HG03565 (cell line): ENCODE measurements around the gene CARMIL1.
"Not testable (repeated sequence)": the region's sequence is repeated elsewhere in the genome, so short reads cannot be mapped to it uniquely, and the experiment has no call there.

ENCODE experiments used
- ATAC-seq: cut with Tn5 transposase; IDR thresholded peaks from one replicate; pipeline ENCODE4 v1.9.1; 2021; ENCODE audit warnings: mild to moderate bottlenecking, moderate library complexity; ENCODE audit not compliant: unreplicated experiment

Gene CARMIL1

DNA sequence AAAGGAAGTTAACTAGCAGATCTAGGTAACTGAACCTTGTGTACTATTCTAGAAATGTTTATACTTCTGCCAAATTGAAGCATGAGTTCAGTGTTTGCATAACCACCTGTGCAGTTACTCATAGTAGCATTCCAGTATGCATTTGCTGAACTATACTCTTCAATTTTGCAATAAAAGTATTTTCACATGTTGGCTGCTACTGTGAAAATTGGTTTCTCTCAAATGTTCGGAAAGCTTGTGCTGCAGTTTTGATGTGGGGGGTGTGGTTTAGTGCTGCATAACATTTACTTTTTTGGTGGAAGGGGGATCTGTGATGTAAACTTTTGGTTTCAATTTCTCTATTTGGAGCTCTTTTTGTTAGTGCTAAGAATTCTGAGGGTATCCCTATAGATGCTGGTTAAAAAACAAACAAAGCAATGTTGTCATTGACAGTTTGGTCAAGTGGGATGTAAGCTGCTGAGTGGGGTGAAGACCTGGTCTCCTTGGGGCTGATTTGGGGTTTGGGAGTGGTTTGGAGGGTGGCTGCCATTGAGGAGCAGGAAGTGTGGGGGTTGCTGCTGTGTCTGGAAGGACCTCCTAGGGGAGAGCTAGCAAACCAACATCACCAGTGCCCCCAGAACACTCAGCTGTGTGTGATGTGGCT is 87.8 kb downstream of the CARMIL1 start:
- no peak for ATAC-seq

DNA sequence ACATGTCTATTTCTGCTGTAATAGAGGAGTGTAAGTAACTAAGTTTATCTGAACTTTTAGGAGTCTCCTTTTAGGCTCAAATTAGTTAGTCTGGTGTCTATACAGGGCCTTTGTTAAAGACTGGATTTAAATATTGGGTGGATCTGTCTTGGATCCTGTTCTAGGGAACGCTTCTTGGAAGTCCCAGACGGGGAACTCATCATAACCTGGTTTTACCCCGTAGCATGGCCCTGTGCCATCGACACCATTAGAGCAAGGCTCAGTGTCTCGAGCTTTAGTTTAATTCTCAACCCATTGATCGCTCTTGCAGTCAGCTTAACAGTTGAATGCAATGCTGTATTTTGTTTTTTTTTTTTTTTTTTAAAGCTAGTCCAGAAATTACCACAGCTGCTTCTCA is 89.9 kb downstream of the CARMIL1 start:
- ATAC-seq: no peak

DNA sequence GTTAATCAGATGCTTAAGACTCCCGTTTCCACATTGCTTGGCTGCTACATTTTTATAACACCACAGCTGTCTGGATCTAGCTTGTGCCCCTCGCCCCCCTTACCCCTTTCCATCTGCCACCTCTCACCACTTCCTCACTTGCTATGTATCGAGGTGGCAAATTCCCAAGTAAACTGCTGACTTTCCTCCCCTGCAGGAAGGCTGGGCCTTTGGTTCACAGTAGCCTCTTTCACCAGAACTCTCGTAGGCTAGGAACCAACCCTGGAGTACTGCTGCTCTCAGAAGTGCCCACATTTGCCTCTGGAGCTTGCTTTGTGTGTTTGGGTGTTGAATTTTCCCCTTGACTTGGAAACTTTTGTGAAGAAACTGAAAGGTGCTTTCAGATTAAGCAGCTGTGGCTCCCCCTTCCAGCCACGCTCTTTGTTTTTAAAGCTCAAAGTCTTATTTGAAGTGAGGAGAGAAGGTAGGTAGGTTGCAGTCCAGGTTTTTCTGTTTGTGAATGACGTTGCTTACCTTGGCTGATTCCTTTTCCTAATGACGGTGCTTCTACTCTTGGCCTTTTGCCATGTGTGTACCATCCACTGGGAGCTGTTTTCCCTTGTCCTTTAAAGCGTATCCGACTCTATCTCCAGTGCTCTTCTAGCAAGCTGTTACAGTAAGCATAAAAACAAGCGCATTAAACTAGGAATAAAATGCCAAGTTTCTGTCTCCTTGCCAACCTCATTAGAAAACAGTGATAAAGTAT is 90.4 kb downstream of the CARMIL1 start:
- ATAC-seq: no peak

DNA sequence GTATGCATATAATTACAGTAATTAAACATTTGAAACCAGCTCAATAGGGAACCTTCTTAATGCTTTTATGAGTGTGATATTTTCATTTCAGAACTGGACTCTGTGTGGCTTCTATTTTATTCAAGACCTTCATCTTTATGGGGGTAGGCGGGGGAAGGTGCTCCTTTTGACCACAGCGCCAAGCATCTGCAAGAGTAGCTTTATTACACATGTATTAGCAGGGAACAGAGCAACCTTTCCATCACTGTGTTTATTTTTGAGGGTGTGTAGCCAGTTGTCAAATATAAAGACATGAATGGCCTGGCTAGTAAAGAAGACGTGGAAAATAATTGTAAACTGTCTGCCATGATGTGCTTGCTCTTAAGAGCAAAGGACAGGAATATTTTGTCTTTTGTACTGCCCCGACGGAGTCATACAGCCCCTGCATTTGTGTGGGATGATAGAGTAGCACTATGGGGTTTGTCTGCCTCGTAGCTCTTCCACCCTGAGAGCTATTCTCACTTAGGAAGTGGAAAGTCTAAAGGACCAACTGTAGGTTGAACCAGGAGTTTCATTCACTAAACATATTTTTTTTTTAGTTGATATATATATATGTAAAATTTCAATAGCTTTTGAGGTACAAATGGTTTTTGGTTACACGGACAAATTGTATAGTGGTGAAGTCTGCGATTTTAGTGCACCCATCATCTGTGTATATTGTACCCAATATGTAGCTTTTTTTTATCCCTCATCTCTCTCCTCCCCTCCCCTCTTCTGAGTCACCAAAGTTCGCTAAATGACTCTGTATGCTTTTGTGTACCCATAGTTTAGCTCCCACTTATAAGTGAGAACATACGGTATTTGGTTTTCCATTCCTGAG is 91.2 kb downstream of the CARMIL1 start:
- no peak for ATAC-seq

DNA sequence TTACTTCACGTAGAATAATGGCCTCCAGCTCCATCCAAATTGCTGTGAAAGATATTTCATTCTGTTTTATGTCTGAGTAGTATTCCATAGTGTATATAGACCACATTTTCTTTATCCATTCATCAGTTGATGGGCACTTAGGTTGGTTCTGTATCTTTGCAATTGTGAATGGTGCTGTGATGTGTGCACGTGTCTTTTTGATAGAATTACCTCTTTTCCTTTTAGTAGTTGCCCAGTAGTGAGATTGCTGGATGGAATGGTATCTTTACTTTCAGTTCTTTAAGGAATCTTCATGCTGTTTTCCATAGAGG is 91.8 kb downstream of the CARMIL1 start:
- ATAC-seq: no peak

DNA sequence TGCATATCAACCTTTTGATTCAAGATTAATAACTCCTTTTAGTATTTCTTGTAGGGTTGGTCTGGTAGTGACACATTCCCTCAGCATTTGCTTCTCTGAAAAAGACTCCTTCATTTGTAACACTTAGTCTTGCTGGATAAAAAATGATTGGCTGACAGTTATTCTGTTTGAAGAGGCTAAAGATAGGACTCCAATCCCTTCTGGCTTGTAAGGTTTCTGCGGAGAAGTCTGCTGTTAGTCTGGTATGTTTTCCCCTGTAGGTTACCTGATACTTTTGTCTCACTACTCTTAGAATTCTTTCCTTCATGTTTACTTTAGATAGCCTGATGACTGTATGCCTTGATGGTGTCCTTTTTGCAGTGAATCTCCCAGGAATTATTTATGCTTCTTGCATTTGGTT is 96.0 kb downstream of the CARMIL1 start:
- ATAC-seq: no peak

DNA sequence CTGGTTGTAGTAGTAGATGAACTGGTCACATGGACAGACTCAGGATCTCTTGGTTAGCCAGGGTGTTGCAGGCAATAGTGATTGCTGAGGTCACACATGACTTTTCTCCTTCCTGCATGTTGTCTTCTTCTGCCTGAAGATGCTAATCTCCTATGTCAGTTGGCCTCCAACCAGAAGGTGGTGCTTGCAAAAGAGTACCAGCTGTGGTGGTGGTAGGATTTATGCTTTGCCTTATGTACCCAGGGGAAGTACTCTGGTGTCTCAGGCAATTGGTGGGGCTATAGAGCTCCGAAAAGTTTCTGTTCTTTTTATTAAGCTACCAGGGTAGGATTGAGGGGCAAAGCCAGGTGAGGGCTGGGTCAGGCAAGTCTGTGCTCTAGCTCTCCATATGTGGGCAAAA is 98.5 kb downstream of the CARMIL1 start:
- no peak for ATAC-seq

DNA sequence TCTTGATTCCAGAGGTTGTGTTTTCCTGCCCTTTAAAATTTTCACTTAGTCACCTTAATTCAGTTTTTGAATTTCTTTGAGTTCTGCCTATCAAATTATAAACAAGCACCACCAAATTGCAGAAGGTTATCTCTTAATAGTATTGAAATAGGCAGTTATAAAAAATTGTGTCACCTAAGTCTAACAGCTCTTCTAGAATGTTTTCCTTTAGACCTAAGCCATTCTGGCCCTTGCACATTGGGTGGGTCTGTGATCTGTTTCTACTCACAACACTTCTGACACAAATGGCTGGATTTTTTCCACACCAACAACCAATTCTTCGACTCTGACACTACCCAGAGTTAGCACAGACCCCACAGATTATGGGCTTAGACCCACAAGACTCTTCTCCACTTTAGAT is 101.9 kb downstream of the CARMIL1 start:
- no peak for ATAC-seq

DNA sequence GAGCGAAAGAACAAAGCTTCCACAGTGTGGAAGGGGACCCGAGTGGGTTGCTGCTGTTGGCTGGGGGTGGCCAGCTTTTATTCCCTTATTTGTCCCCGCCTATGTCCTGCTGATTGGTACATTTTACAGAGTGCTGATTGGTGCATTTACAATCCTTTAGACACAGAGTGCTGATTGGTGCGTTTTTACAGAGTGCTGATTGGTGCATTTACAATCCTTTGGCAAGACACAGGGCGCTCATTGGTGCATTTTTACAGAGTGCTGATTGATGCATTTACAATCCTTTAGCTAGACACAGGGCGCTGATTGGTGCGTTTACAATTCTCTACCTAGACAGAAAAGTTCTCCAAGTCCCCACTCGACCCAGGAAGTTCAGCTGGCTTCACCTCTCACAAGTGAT is 103.3 kb downstream of the CARMIL1 start:
- ATAC-seq: not testable (repeated sequence)

DNA sequence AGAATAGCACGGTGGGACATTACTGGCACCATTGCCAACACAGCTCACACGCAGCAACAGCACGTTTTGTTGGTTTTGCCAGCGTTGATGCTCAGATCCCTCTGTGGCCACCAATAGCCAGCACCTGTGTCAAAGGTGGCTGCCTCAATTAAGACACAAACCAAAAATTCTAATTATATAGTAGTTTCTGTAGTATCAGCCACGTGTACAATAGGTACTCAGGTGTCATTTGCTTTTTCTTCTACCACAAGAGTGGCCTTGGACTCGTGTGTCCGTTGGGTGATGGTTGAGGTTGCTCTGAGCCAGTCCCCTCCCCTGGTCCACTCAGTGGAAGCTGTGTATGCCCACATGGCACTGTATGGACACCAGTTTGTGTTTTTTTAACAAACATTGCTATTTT is 105.1 kb downstream of the CARMIL1 start:
- no peak for ATAC-seq

DNA sequence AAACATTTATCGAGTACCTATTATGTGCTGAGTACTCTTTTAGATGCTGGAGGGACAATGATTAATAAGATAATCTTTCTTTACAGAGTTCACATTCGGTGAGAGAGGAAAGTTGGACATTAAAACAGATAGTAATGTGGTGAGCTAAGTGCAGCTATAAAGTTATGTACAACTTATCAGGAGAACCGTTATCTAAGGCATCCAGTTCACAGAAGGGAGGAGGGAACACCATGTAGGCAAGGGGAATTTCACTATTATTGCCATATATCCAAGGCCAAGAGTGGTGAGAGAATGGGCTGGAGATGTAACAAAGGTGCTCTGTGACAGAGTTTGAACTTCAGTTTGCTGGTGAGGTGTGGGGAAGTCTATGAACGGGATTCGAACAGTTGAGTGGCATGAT is 105.8 kb downstream of the CARMIL1 start:
- no peak for ATAC-seq

DNA sequence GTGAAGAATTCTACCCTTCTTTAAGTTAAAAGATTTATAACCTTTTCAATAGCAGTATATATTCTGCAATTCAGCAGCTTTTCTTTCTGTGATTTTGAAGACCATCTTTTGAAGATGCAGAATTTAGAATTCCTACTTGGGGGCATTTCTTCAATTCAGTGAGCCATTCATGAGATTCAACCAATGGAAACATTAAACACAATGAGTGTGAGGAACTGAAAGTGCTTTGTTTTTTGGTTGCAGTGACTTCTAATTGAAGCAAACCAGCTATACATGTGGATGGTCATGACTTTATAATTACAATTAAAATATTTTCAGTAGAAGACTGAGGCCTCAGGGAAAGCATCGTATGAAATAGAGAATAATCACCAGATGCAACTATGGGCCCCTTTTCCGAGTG is 108.3 kb downstream of the CARMIL1 start:
- ATAC-seq: no peak

DNA sequence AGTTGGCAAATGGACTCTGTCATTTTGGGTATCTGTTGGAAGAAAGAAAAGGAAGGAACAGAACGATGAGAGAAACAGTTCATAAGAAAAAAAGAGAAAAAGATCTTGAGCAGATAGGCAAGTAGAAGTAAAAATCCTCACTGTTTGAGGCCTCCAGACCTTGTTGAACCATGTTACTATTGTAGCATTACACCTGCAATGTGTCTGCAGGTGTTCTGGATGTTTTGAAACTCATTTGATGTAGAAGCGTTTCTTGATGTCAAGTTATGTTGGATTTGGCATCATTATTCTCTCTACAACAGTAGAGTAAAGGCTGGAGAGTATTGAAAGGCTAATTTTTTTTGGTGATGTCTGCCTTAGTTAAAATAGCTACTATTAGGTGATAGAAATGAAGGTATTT is 108.7 kb downstream of the CARMIL1 start:
- no peak for ATAC-seq

DNA sequence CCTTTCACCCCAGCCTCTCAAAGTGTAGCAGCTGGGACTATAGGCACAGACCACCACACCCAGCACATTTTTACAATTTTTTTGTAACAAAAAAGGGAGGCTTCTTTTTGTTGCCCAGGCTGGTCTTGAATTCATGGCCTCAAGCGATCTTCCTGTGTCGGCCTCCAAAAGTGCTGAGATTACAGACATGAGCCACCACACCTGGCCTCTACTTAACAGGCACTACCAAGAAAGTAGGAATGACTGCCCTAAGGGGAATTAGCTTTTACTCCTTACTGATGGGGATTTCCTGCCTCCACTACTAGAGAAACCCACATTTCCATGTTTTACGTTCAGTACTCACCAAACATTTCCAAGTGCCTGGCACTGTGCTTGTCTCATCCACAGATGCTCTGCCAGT is 109.6 kb downstream of the CARMIL1 start:
- ATAC-seq: no peak

DNA sequence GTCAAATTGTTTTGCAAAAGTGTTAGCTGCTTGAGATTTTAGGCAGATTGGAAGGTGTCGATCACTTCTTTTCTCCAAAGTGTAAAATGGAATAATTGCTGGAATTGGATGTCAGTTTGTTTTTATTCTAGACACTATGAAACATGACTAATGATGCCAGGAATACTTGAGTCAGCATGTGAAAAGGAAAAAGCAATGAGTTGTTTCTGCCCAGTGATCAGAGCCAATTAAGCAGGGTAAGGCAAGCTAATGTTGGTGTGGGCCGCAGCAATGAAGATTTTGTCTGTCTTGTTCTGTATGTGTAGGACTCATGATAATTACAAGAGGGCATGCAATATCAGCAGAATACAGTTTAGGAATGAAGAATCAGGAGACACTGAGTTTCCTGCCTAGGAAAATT is 110.3 kb downstream of the CARMIL1 start:
- no peak for ATAC-seq

DNA sequence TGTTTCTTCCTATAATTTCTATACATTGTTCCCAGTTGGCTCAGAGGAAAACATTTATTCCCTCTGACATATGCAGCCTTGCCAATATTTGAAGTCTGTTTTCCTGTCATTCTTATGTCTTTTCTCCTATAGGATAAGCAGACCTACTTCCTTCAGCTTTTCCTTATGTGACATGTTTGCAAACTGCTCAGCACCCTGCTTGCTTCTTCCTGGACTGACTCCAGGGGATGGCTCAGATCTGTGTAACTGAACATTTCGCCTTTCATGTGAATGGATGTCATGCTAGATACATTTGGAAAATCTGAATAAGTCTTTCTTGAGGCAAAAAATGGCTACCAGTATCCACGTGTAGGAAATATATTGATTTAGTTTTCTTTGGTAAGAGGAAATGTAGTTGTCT is 113.2 kb downstream of the CARMIL1 start:
- no peak for ATAC-seq

DNA sequence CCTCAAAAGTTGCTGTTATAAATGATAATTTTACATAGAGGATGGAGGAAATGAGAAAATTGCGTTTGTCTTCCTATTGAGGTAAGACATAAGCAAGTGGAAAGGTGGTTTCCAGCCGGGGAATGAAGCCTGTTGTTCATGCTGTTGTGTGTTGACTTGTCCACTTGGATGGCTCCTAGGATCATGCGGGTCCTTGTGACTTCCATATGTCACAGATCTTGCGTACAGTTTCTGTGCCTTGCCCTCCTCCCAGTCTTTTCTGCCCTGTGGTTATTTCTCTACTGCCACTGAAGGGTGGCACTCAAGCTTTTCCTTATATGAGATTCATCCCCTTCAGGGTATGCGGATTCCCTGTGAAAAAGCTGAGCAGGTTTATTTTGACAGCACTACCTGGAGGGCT is 116.6 kb downstream of the CARMIL1 start:
- no peak for ATAC-seq

DNA sequence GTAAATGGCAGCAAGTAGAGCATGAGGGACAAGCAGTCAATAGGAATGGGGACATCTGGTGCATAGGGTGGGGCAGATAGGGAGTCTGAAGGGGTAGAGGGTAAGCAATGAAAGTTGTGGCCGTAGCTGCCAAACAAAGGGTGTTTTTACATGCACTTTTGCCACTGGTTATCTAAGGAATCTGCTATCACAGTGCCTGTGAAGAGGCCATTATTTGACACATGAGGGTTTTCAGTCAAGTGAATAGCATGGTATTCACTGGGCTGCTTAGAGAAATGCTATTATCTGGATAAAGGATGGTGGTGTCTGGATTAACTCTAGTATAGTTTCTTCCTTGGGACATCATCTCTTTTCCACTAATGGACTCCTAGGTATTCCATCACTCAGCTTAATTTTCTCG is 118.2 kb downstream of the CARMIL1 start:
- no peak for ATAC-seq

DNA sequence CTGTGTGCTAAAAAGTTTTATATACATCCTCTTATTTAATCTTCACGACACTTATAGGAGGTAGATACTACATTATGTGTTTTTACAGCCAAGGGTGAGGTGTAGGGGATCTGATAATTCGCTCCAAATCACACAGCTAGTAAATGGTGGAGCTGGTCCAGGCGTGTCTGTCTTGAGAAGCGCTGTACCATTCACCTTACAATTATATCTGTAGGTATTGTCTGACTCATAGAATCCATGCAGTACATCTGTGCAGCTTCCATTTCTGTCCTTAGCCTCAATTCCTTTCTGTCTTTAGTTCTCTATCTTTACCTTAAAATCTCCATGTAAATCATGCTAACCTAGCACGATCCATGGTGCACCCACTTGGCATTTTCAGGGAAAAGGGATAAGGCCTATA is 120.7 kb downstream of the CARMIL1 start:
- no peak for ATAC-seq

DNA sequence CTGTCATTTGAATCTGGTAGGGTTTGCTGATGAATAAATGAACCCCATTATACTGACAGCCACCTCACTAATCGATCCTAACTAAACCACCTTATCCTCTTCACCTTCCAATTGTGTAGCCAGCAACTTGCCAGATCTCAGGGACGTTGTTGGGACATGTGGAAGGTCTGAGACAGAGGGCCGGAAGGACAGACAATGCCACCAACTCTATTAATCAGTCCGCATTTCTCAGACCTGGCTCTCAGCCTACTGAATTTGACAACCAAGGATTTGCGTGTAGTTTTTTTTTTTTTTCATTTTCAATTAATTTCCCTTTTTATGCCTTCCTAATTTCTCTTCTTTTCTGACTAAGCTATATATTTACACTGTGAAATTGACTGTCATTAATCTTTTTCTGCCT is 122.5 kb downstream of the CARMIL1 start:
- ATAC-seq: no peak

DNA sequence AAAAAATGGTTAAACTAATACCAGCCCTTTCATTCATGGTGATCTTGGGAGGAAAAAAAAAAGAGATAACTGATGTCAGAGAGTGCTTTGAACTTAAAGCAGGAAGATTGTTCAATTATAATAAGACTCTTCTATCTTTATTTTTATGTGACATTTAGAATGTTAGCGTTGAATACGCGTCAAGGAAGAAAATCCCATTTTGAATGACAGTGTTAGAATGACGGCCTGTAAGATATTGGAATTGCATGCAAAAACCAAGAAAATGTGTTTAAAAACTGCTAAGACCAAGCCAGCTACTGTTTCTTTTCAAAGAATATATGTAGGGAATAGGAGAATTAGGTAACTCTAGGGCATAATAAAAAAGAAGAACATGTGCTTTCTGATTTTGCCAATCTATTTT is 123.0 kb downstream of the CARMIL1 start:
- ATAC-seq: no peak

DNA sequence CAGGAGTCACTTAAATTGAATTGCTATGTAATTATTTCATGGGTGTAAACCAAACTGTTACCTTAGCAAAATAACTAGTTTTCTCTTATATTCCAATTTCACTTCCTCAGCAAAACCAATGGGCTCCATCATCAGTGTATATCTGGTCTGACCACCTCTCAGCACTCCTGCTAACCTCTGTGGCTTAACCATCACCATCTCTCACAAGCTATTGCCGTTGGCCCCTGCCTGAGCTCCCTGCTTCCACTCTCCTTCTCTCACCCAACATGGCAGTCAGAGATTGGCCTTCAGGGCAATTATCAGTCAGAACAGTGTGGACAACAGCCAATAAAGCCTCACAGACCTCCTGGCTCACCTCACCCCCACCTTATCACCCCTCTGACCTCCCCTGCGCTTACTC is 124.0 kb downstream of the CARMIL1 start:
- ATAC-seq: no peak
